Colonic mucosa (tissue), 4 donors: Measurements from ENCODE around the gene SLC25A52. TPM values are rescaled to one million over a fixed set of nuclear protein-coding genes. Genes with fewer than 3 reads are reported as not detected.
"Not testable (repeated sequence)": the region's sequence is repeated elsewhere in the genome, so short reads cannot be mapped to it uniquely, and the experiment has no call there.

Source experiments
- DNase-seq: peaks from one replicate; pipeline ENCODE4 v3.0.0-alpha.2; 2020
- H3K27ac ChIP-seq: fragments of 200-600 bp; one replicate; pipeline ENCODE4 v1.8.0; 2021
- H3K27me3 ChIP-seq: fragments of 200-600 bp; one replicate; pipeline ENCODE4 v1.8.0; 2021
- H3K36me3 ChIP-seq: fragments of 200-600 bp; one replicate; pipeline ENCODE4 v1.8.0; 2021
- H3K4me1 ChIP-seq: fragments of 200-600 bp; one replicate; pipeline ENCODE4 v1.8.0; 2021; ENCODE audit warnings: mild to moderate bottlenecking
- H3K4me3 ChIP-seq: fragments of 200-600 bp; one replicate; pipeline ENCODE4 v1.8.0; 2021
- H3K9ac ChIP-seq, 2 donors: one replicate each; pipeline ENCODE4 v1.7.0; 2013; ENCODE audit warnings: control low read depth in 2 of 2, low read depth in 2 of 2, low read length in 2 of 2
- H3K9me3 ChIP-seq: fragments of 200-600 bp; one replicate; pipeline ENCODE4 v1.8.0; 2021
- intact Hi-C: fragments of 100-400 bp; cut with DNase I; formaldehyde crosslinking; loops from one replicate; pipeline ENCODE4 v1.14.1; 2022
- total RNA-seq, 2 donors: library from RNA; stranded (reverse); fragmentation: NEBNext Ultra II Directional in 1 of 2; extraction: Animal tissue kit (Norgen Biotek cat#: 25700) in 1 of 2; gene quantifications; one replicate each; pipeline ENCODE4 v1.2.1, GENCODE V29; 2021
- TF ChIP-seq, protein P1 (sequence below): fragments of 200-600 bp; IDR thresholded peaks from one replicate; pipeline ENCODE4 v1.8.0; 2022; ENCODE audit warnings: antibody characterized with exemption, mild to moderate bottlenecking
- donor health status: healthy.
- donor health status: DM: no; HTN: no; CAD: no.
- donor health status: DM: no; HTN: no; CAD: no.

SLC25A52 gene, protein sequence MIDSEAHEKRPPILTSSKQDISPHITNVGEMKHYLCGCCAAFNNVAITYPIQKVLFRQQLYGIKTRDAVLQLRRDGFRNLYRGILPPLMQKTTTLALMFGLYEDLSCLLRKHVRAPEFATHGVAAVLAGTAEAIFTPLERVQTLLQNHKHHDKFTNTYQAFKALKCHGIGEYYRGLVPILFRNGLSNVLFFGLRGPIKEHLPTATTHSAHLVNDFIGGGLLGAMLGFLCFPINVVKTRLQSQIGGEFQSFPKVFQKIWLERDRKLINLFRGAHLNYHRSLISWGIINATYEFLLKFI
- total RNA-seq, result not detected

DNA sequence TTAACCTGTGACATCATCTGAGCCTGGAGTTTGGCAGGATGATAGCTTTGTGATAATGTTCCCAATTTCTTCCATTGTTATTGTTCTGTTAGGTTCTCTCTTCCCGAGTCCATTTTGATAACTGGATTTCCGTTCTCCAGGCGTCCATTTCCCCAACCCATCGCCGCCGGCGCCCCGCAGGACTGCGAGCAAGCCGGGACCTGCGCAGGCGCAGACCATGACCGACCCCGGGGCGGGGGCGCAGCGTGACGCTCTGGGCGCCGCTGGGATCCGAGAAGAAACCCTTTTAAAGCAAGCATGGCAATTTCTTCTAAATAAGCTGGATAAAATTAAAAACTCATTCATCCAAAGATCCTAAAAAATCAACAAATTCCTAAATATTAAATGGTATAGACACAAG is at the start of gene SLC25A52:
Gene SLC25A52 (minus strand): TSS at position 186 of the 400 bp plus-strand sequence. CDS start 219 bp downstream, outside the sequence.
- no peaks in the 10 kb centered on the region for H3K27me3 ChIP-seq
- H3K4me1 ChIP-seq, result no peaks in the 10 kb centered on the region
- DNase-seq, result no peak
- H3K27ac ChIP-seq, result no peak within 1 kb of the TSS
- H3K9me3 ChIP-seq, result no peaks in the 10 kb centered on the region
- no peaks in the 10 kb centered on the region for H3K36me3 ChIP-seq
- intact Hi-C loops, result no loop called here
- no peak within 1 kb of the TSS for H3K4me3 ChIP-seq
- H3K9ac ChIP-seq, result no peak within 1 kb of the TSS
- TF ChIP-seq, protein P1, sequence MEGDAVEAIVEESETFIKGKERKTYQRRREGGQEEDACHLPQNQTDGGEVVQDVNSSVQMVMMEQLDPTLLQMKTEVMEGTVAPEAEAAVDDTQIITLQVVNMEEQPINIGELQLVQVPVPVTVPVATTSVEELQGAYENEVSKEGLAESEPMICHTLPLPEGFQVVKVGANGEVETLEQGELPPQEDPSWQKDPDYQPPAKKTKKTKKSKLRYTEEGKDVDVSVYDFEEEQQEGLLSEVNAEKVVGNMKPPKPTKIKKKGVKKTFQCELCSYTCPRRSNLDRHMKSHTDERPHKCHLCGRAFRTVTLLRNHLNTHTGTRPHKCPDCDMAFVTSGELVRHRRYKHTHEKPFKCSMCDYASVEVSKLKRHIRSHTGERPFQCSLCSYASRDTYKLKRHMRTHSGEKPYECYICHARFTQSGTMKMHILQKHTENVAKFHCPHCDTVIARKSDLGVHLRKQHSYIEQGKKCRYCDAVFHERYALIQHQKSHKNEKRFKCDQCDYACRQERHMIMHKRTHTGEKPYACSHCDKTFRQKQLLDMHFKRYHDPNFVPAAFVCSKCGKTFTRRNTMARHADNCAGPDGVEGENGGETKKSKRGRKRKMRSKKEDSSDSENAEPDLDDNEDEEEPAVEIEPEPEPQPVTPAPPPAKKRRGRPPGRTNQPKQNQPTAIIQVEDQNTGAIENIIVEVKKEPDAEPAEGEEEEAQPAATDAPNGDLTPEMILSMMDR, result no peak

DNA sequence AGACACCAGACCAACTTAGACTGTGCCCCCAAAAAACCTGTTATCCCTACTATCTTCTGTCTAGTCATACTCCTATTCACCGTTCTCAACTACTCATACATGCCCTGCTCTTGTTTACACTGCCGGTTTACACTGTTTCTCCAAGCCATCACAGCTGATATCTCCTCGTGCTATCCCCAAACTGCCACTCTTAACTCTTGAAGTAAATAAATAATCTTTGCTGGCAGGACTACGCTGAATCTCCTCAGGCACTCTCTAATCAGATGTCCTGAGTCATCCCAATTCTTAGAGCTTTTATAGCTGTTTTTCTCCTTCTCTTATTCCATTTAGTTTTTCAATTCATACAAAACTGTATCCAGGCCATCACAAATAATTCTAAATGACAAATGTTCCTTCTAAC is 48.4 kb upstream of the SLC25A52 start:
- H3K36me3 ChIP-seq, H3K4me1 ChIP-seq, H3K27ac ChIP-seq, H3K9me3 ChIP-seq, DNase-seq, H3K27me3 ChIP-seq, H3K9ac ChIP-seq, intact Hi-C loops, H3K4me3 ChIP-seq: not testable (repeated sequence)

DNA sequence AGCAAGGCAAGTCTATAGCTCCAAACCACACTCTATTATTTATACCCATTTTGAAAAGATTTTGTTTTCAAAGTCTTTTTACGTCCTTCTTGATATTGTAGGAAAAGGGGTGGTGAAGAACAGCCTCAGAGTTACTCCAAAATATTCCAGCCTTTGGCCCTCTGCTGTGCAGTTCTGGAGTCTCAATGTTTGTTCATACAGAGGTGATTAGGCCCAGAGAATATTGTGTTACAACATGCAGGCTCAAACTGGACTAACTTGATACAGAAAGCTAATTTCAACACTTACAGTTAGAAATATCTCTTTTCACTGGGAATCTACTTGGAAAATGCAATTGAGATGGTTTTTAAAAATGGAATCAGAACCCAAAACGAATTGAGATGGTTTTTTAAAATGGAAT is 40.4 kb upstream of the SLC25A52 start:
- H3K9me3 ChIP-seq, result no peaks in the 10 kb centered on the region
- TF ChIP-seq, protein P1, result no peak
- no peak overlapping the region for H3K4me3 ChIP-seq
- H3K4me1 ChIP-seq, result no peaks in the 10 kb centered on the region
- no peak overlapping the region for H3K9ac ChIP-seq
- intact Hi-C loops, result no loop called here
- H3K27me3 ChIP-seq, result no peaks in the 10 kb centered on the region
- no peak for DNase-seq
- no peaks in the 10 kb centered on the region for H3K36me3 ChIP-seq
- H3K27ac ChIP-seq, result no peak overlapping the region

DNA sequence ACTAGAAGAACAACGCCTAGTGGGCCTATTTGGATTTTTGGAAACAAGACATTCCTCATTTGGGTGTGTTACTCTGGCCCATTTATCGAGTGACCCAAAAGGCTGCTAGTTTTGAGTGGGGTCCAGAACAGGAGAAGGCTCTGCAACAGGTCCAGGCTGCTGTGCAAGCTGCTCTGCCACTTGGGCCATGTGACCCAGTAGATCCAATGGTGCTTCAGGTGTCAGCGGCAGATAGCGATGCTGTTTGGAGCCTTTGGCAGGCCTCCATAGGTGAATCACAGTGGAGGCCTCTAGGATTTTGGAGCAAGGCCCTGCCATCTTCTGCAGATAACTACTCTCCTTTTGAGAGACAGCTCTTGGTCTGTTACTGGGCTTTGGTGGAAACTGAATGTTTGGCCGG is 38.6 kb upstream of the SLC25A52 start:
- DNase-seq, H3K9ac ChIP-seq, H3K36me3 ChIP-seq, H3K4me1 ChIP-seq, H3K9me3 ChIP-seq, H3K27me3 ChIP-seq, intact Hi-C loops, H3K4me3 ChIP-seq, H3K27ac ChIP-seq: not testable (repeated sequence)

DNA sequence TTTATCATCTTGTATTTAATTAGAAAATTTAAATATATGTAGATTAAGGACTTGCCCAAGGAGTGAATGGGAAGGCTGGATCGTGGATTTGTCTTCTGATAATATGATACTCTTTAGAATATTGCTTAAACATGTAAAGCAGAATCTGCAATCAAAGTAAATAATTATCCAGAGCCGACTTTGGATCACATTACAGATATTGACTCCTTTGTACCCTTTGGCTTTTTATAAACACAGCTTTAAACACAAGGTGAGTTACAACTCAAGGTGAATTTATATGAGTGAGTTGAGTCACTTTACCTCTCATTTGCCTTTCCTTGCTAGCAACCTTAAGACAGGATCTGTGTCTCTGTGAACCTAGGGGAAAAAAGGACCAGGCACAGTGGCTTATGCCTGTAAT is 37.7 kb upstream of the SLC25A52 start:
- H3K27me3 ChIP-seq, result no peaks in the 10 kb centered on the region
- no peak overlapping the region for H3K4me3 ChIP-seq
- H3K9me3 ChIP-seq, result no peaks in the 10 kb centered on the region
- intact Hi-C loops, result no loop called here
- H3K9ac ChIP-seq, result no peak overlapping the region
- TF ChIP-seq, protein P1, result no peak
- H3K27ac ChIP-seq, result no peak overlapping the region
- no peaks in the 10 kb centered on the region for H3K36me3 ChIP-seq
- H3K4me1 ChIP-seq, result no peaks in the 10 kb centered on the region
- no peak for DNase-seq

DNA sequence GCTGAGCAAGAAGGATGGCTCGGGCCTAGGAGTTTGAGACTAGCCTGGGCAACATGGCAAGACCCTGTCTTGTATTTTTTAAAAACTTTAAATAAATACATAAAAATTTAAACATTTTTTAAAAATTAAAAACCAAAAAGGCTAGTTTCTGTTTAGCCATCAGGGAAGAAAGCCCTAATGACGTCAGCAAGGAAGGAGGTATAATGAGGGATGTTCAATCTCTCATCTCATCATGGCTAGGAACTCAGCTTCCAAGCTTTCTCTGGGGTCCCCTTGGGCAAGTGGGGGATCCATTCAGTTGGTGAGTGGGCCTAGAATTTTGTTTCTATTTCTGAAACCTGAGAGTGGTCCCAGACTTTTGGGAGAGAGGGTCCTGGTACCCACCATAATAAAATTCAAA is 35.1 kb upstream of the SLC25A52 start:
- Histone ChIP-seq H3K4me1 (no peaks in the 10 kb centered on the region), H3K27me3 (no peaks in the 10 kb centered on the region), H3K36me3 (no peaks in the 10 kb centered on the region), H3K9ac (no peak overlapping the region), H3K9me3 (no peaks in the 10 kb centered on the region), H3K4me3 (no peak overlapping the region), H3K27ac (no peak overlapping the region)
- intact Hi-C loops, result no loop called here
- no peak for DNase-seq
- TF ChIP-seq, protein P1, result no peak
